GM18502 (cell line): Measurements from ENCODE around the gene MAP6.
"Not testable (repeated sequence)": the region's sequence is repeated elsewhere in the genome, so short reads cannot be mapped to it uniquely, and the experiment has no call there.

Experiments used
- ATAC-seq: cut with Tn5 transposase; IDR thresholded peaks from one replicate; pipeline ENCODE4 v1.9.1; 2021; ENCODE audit warnings: mild to moderate bottlenecking; ENCODE audit not compliant: unreplicated experiment, poor library complexity

The MAP6 gene

GRCh38 chr11:75596914-75597313 is 71.9 kb downstream of the MAP6 start:
- ATAC-seq = no peak

GRCh38 chr11:75595429-75595828 is 73.4 kb downstream of the MAP6 start:
- ATAC-seq = no peak

GRCh38 chr11:75594211-75594610 is 74.6 kb downstream of the MAP6 start:
- no peak for ATAC-seq

- ATAC-seq = no peak
These were observed 75.4 kb downstream of the MAP6 start for GRCh38 chr11:75593286-75593915.

- ATAC-seq = no peak
These were observed 76.1 kb downstream of the MAP6 start for GRCh38 chr11:75592715-75593114.

GRCh38 chr11:75591966-75592365 is 76.9 kb downstream of the MAP6 start:
- no peak for ATAC-seq

- no peak for ATAC-seq
These were observed 77.5 kb downstream of the MAP6 start for GRCh38 chr11:75591371-75591770.

GRCh38 chr11:75589933-75590332 is 78.9 kb downstream of the MAP6 start:
- no peak for ATAC-seq

GRCh38 chr11:75589051-75589450 is 79.8 kb downstream of the MAP6 start:
- no peak for ATAC-seq

- no peak for ATAC-seq
These were observed 80.8 kb downstream of the MAP6 start for GRCh38 chr11:75588051-75588481.

GRCh38 chr11:75586395-75586794 is 82.4 kb downstream of the MAP6 start:
- no peak for ATAC-seq

- ATAC-seq = no peak
These were observed 83.6 kb downstream of the MAP6 start for GRCh38 chr11:75585293-75585670.

GRCh38 chr11:75584659-75585292 is 84.1 kb downstream of the MAP6 start:
- ATAC-seq = not testable (repeated sequence)

GRCh38 chr11:75583718-75584658 is 84.8 kb downstream of the MAP6 start:
- ATAC-seq = no peak

- ATAC-seq = peak; percentile 77
These were observed 85.7 kb downstream of the MAP6 start for GRCh38 chr11:75582895-75583717.

- no peak for ATAC-seq
These were observed 86.3 kb downstream of the MAP6 start for GRCh38 chr11:75582506-75582894.

GRCh38 chr11:75579841-75580240 is 89.0 kb downstream of the MAP6 start:
- ATAC-seq = no peak

GRCh38 chr11:75578977-75579376 is 89.9 kb downstream of the MAP6 start:
- no peak for ATAC-seq

GRCh38 chr11:75577207-75577606 is 91.6 kb downstream of the MAP6 start:
- ATAC-seq = no peak

GRCh38 chr11:75576499-75576918 is 92.3 kb downstream of the MAP6 start:
- no peak for ATAC-seq
